ENCODE measurements around the gene ALDOA. TPM values are rescaled to one million over a fixed set of nuclear protein-coding genes. Genes with fewer than 3 reads are reported as not detected.
"Not testable (repeated sequence)": the region's sequence is repeated elsewhere in the genome, so short reads cannot be mapped to it uniquely, and the experiment has no call there.

The ALDOA gene
- total RNA-seq, 1 donor from 2014 or later: 640 TPM

DNA sequence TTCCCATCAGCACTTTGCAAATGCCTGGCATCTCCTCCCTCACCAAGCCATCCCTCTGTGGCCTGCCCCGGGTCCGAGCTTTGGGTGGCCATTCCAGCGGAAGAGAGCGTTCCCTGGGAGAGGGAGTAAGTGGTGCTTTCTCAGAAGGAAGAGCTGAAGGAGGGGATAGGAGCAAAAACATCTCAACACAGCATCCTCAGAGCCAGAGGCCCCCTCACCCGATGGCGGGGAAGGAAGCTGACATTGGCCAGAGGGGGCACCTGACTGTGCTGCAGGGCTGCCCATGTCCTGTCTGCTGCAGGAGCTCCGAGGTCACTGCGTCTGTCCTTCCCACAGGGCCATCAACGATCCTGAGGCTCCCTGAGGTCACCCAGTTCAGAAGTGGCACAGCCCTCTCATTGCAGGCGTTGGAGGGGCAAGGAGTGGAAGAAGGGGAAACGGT is 34.1 kb upstream of the ALDOA start:
- Mint-ChIP-seq H3K36me3 (ENCODE audit: low read depth) (no peaks in the 10 kb centered on the region), H3K27me3 (ENCODE audit: low read depth) (peaks cover 54% of the 10 kb centered on the region), H3K4me3 (peak overlapping the region; percentile 47), H3K9me3 (no peaks in the 10 kb centered on the region), H3K27ac (ENCODE audit: unreplicated experiment) (no peak overlapping the region), H3K4me1 (peaks cover 20% of the 10 kb centered on the region)
- TF ChIP-seq, protein P1, sequence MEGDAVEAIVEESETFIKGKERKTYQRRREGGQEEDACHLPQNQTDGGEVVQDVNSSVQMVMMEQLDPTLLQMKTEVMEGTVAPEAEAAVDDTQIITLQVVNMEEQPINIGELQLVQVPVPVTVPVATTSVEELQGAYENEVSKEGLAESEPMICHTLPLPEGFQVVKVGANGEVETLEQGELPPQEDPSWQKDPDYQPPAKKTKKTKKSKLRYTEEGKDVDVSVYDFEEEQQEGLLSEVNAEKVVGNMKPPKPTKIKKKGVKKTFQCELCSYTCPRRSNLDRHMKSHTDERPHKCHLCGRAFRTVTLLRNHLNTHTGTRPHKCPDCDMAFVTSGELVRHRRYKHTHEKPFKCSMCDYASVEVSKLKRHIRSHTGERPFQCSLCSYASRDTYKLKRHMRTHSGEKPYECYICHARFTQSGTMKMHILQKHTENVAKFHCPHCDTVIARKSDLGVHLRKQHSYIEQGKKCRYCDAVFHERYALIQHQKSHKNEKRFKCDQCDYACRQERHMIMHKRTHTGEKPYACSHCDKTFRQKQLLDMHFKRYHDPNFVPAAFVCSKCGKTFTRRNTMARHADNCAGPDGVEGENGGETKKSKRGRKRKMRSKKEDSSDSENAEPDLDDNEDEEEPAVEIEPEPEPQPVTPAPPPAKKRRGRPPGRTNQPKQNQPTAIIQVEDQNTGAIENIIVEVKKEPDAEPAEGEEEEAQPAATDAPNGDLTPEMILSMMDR (conservative IDR thresholded peaks at IDR 0.05): no peak
- no peak for DNase-seq (ENCODE audit: low read depth, low spot score)

DNA sequence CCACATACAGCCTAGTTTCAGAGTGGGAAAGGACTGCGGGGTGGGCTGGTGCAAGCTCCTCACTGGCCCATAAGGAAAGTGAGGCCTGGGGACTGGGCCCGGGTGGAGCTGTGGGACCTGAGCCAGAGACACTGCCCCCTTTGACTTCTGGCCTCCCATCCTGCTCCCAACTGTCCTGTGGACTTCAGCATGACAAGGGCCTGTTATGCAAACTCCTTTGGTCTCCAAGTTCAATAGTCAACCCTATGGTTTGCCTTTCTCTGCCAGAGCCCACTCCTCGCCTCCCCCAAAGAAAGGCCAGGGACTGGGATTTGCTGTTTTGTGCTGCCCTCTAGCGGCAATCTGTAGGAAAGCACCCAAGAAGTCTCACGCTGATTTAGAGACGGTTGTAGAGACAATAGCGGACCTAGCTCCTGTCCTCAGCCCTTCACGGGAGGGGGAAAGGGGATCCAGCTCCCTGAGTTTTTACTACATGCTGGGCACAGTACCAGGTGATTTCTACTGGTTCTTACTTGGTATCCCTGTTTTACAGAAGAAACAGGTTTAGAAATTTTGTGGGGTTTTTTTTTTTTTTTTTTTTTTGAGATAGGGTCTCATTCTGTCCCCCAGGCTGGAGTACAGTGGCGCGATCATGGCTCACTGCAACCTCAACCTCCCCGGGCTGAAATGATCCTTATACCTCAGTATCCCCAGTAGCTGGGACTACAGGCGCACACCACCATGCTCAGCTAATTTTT is 33.3 kb upstream of the ALDOA start:
- Mint-ChIP-seq H3K27ac (ENCODE audit: unreplicated experiment) (no peak overlapping the region), H3K9me3 (no peaks in the 10 kb centered on the region)

DNA sequence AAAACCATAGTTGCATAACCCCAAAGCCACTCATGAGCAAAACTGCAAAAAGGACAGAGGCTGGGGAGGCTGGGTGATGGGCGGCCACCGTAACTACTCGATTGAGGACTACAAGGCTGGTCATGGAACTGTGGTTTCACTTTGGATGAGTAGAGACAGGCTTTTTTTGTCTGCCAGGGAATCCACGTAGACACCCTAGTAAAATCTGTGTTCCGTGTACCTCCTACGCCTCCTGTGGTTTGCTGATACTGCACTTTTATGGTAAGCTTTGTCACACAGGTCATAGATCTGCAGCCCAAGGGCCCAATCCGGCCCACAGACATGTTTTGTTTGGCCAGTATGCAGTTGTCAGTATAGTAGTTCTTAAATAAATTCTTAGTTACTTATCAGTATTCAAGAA is 32.3 kb upstream of the ALDOA start:
- H3K4me3 Mint-ChIP-seq: no peak overlapping the region
- H3K36me3 Mint-ChIP-seq (ENCODE audit: low read depth): no peaks in the 10 kb centered on the region
- TF ChIP-seq, protein P1 (conservative IDR thresholded peaks at IDR 0.05): no peak

More for the DNA sequence above, 33.3 kb upstream of the ALDOA start:
- Mint-ChIP-seq H3K36me3 (ENCODE audit: low read depth) (no peaks in the 10 kb centered on the region), H3K4me1 (peaks cover 20% of the 10 kb centered on the region), H3K4me3 (peak overlapping the region; percentile 89), H3K27me3 (ENCODE audit: low read depth) (peaks cover 50% of the 10 kb centered on the region)
- TF ChIP-seq, protein P1 (conservative IDR thresholded peaks at IDR 0.05): peak; percentile 87
- peak; percentile 77 for DNase-seq (ENCODE audit: low read depth, low spot score)

DNA sequence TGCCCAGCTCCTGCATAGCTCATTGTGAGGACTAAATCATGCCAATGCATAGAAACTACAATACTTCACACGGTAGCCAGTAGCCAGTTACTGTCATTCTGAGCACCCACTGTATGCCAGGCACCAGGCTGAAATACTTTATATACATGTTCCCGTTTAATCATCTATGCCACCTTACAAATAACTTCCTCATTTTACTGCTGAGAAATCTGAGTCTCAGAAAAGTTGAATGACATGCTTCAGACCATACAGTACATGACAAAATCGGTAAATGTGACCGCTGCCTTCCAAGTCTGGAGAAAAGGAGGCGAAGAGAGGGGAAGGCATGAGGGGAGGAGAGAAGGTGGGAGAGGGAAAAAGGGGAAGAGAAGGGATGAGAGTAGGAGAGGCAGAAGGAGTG is 25.3 kb upstream of the ALDOA start:
- no peaks in the 10 kb centered on the region for H3K9me3 Mint-ChIP-seq
- H3K4me1 Mint-ChIP-seq: no peaks in the 10 kb centered on the region
- no peak overlapping the region for H3K27ac Mint-ChIP-seq (ENCODE audit: unreplicated experiment)
- no peak overlapping the region for H3K4me3 Mint-ChIP-seq
- H3K36me3 Mint-ChIP-seq (ENCODE audit: low read depth): no peaks in the 10 kb centered on the region
- H3K27me3 Mint-ChIP-seq (ENCODE audit: low read depth): peaks cover 17% of the 10 kb centered on the region
- DNase-seq (ENCODE audit: low read depth, low spot score): no peak
- TF ChIP-seq, protein P1 (conservative IDR thresholded peaks at IDR 0.05): no peak

More for the DNA sequence above, 32.3 kb upstream of the ALDOA start:
- Mint-ChIP-seq H3K9me3 (no peaks in the 10 kb centered on the region), H3K27ac (ENCODE audit: unreplicated experiment) (no peak overlapping the region), H3K4me1 (peaks cover 15% of the 10 kb centered on the region), H3K27me3 (ENCODE audit: low read depth) (peaks cover 44% of the 10 kb centered on the region)
- DNase-seq (ENCODE audit: low read depth, low spot score): no peak

DNA sequence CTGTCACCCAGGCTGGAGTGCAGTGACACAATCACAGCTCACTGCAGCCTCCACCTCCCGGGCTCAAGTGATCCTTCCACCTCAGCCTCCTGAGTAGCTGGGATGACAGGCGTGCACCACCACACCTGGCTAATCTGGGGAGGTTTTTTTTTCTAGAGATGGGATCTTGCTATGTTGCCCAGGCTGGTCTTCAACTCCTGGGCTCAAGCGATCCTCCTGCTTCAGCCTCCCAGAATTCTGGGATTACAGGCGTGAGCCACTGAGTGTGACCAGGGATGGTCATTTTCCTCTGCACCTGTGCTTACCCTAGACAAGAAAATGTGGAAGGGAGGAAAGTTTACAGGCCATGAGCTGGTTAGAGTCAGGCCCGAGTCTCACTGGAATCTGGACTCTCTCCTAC is 24.9 kb upstream of the ALDOA start:
- not testable (repeated sequence) for H3K9me3 Mint-ChIP-seq; H3K36me3 Mint-ChIP-seq (ENCODE audit: low read depth); DNase-seq (ENCODE audit: low read depth, low spot score)

DNA sequence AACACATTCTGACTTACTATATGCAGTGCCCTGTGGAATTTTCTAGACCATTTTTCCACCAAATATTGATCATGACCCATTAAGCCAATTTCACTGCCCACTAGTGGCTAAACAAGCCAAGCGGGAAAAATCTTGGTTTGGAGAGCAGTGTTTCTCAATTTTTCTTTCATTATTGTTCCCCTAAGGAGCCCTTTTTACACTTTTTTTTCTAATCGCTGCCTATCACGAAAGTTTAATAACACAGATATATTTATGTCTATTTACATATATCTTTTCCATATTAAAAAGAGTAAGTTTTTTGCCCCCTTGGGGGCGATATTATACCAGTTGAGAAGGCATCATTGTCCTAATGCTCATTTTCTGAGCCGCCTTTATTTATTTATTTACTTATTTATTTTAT is 23.7 kb upstream of the ALDOA start:
- Mint-ChIP-seq H3K36me3 (ENCODE audit: low read depth) (no peaks in the 10 kb centered on the region), H3K9me3 (no peaks in the 10 kb centered on the region), H3K27ac (ENCODE audit: unreplicated experiment) (no peak overlapping the region), H3K4me3 (no peak overlapping the region), H3K4me1 (no peaks in the 10 kb centered on the region), H3K27me3 (ENCODE audit: low read depth) (peaks cover 8% of the 10 kb centered on the region)
- TF ChIP-seq, protein P1 (conservative IDR thresholded peaks at IDR 0.05): peak; percentile 66
- DNase-seq (ENCODE audit: low read depth, low spot score): no peak

More for the DNA sequence above, 24.9 kb upstream of the ALDOA start:
- not testable (repeated sequence) for H3K4me1 Mint-ChIP-seq; H3K4me3 Mint-ChIP-seq; H3K27ac Mint-ChIP-seq (ENCODE audit: unreplicated experiment)
- H3K27me3 Mint-ChIP-seq (ENCODE audit: low read depth): peaks cover 13% of the 10 kb centered on the region

All from neural crest cell (in vitro differentiated cells).